Esophagus squamous epithelium (tissue), 5 donors: Measurements from ENCODE around the gene COL4A2. TPM values are rescaled to one million over a fixed set of nuclear protein-coding genes. Genes with fewer than 3 reads are reported as not detected.

ENCODE experiments used
- DNase-seq: peaks from one replicate; lab custom pipeline; 2025; lab: John Stamatoyannopoulos, UW
- H3K27ac ChIP-seq, 4 donors: fragments of 200-600 bp; sonication (generic); one replicate each; pipeline ENCODE4 v1.5.1; 2016 to 2019; ENCODE audit warnings: mild to moderate bottlenecking in 1 of 4
- H3K27me3 ChIP-seq, 4 donors: fragments of 200-600 bp; sonication (generic); 1 replicate in 3 of 4; 2 replicates in 1 of 4; pipeline versions ENCODE4 v1.5.1 to v1.6.0; 2017 to 2021; ENCODE audit warnings: antibody characterized with exemption in 1 of 4
- H3K36me3 ChIP-seq, 3 donors: fragments of 200-600 bp; sonication (generic); one replicate each; pipeline ENCODE4 v1.5.1; 2016 to 2019
- H3K4me1 ChIP-seq, 3 donors: fragments of 200-600 bp; sonication (generic); one replicate each; pipeline ENCODE4 v1.5.1; 2017 to 2019
- H3K4me3 ChIP-seq, 4 donors: fragments of 200-600 bp; sonication (generic); 1 replicate in 3 of 4; 2 replicates in 1 of 4; pipeline ENCODE4 v1.5.1; 2016 to 2019; ENCODE audit warnings: mild to moderate bottlenecking in 2 of 4, moderate library complexity in 1 of 4
- H3K9me3 ChIP-seq, 3 donors: fragments of 200-600 bp; sonication (generic); one replicate each; pipeline ENCODE4 v1.5.1; 2016 to 2019
- CTCF ChIP-seq, 6 experiments: fragments of 450-650 bp in 4 of 6; fragments of 200-600 bp in 2 of 6; sonication (generic) in 2 of 6; IDR thresholded peaks; one replicate each; pipeline ENCODE4 v1.5.1; 2016 to 2019; ENCODE audit warnings: antibody characterized with exemption in 6 of 6, mild to moderate bottlenecking in 4 of 6, moderate library complexity in 4 of 6
- POLR2A ChIP-seq, 4 donors: fragments of 450-650 bp; IDR thresholded peaks; one replicate each; pipeline ENCODE4 v1.6.1; 2017; ENCODE audit warnings: antibody characterized with exemption in 4 of 4, mild to moderate bottlenecking in 4 of 4, moderate library complexity in 3 of 4
- WGBS, 2 donors: methylation state at CpG; one replicate each; pipeline ENCODE4 v1.1.5; 2018; 5-methylcytosine and 5-hydroxymethylcytosine counted together
- intact Hi-C: fragments of 100-400 bp; cut with DNase I; formaldehyde crosslinking; loops from one replicate; pipeline ENCODE4 v1.15.0; 2022
- total RNA-seq, 4 donors: library from RNA; depleted of rRNA; stranded (reverse); fragments of >200 nt; gene quantifications; one replicate each; pipeline ENCODE4 v1.1.0, GENCODE V29; 2016
- donor health status: DM: yes; HTN: yes; CAD: no.

COL4A2 gene
- total RNA-seq, 4 donors from 2014 or later = 11.9 to 102 (median 43.5) TPM

- TF ChIP-seq CTCF (IDR thresholded peaks at IDR 0.05) (no peak), POLR2A (IDR thresholded peaks at IDR 0.05) (no peak)
- 52 to 56% methylated on average over 6 of the region's 6 CpGs for WGBS, 2 donors
Measured at GRCh38 chr13:110396476-110396875, 89.4 kb downstream of the COL4A2 start.

GRCh38 chr13:110396913-110397381 is 89.9 kb downstream of the COL4A2 start:
- peak overlapping the region; percentile 68 to 93 (median 86) for H3K27ac ChIP-seq
- no peaks in the 10 kb centered on the region for H3K27me3 ChIP-seq
- intact Hi-C loops = no loop called here
- no peak for DNase-seq
- 62 to 69% methylated on average over 11 of the region's 11 CpGs for WGBS, 2 donors
- H3K4me3 ChIP-seq = peak overlapping the region in 2 of 4 donors; percentile 5 to 49
- H3K36me3 ChIP-seq = no peaks in the 10 kb centered on the region
- H3K9me3 ChIP-seq = no peaks in the 10 kb centered on the region
- H3K4me1 ChIP-seq = peaks cover 0 to 45% (median 9%) of the 10 kb centered on the region in 3 donors
- TF ChIP-seq CTCF (IDR thresholded peaks at IDR 0.05) (no peak), POLR2A (IDR thresholded peaks at IDR 0.05) (no peak)

More at GRCh38 chr13:110396476-110396875, 89.4 kb downstream of the COL4A2 start:
- Histone ChIP-seq H3K27me3 (no peaks in the 10 kb centered on the region), H3K4me3 (no peak overlapping the region), H3K9me3 (no peaks in the 10 kb centered on the region), H3K4me1 (peaks cover 0 to 45% (median 9%) of the 10 kb centered on the region in 3 donors), H3K36me3 (no peaks in the 10 kb centered on the region), H3K27ac (peak overlapping the region; percentile 61 to 93 (median 86))
- intact Hi-C loops = no loop called here
- no peak for DNase-seq

GRCh38 chr13:110397436-110398115 is 90.5 kb downstream of the COL4A2 start:
- Histone ChIP-seq H3K27ac (peak overlapping the region; percentile 68 to 93 (median 86)), H3K4me3 (peak overlapping the region in 3 of 4 donors; percentile 5 to 49 (median 11)), H3K4me1 (peaks cover 0 to 49% (median 9%) of the 10 kb centered on the region in 3 donors), H3K27me3 (no peaks in the 10 kb centered on the region), H3K36me3 (no peaks in the 10 kb centered on the region), H3K9me3 (no peaks in the 10 kb centered on the region)
- intact Hi-C loops = no loop called here
- no peak for DNase-seq
- 51 to 72% methylated on average over 14 of the region's 14 CpGs for WGBS, 2 donors
- TF ChIP-seq CTCF (IDR thresholded peaks at IDR 0.05) (no peak), POLR2A (IDR thresholded peaks at IDR 0.05) (no peak)

GRCh38 chr13:110398564-110399507 is 91.8 kb downstream of the COL4A2 start:
- Histone ChIP-seq H3K27ac (peak overlapping the region; percentile 6 to 86 (median 82)), H3K4me3 (no peak overlapping the region), H3K36me3 (no peaks in the 10 kb centered on the region), H3K9me3 (no peaks in the 10 kb centered on the region), H3K4me1 (peaks cover 0 to 49% (median 9%) of the 10 kb centered on the region in 3 donors), H3K27me3 (no peaks in the 10 kb centered on the region)
- intact Hi-C loops = no loop called here
- no peak for DNase-seq
- WGBS, 2 donors = 78 to 81% methylated on average over 7 of the region's 7 CpGs
- no peak for TF ChIP-seq POLR2A (IDR thresholded peaks at IDR 0.05)
- TF ChIP-seq CTCF (IDR thresholded peaks at IDR 0.05) = no peak
